DOHH2 (cell line): ENCODE results near the gene BRICD5.

Source experiments
- EZH2phosphoT487 ChIP-seq: fragments of 200-600 bp; sonication (generic); IDR thresholded peaks from 2 replicates; pipeline ENCODE4 v1.6.1; 2017; ENCODE audit warnings: borderline replicate concordance, mild to moderate bottlenecking, antibody characterized with exemption, low read length, moderate library complexity, mixed read lengths
- TF ChIP-seq, protein P1 (sequence below): fragments of 200-600 bp; sonication (generic); IDR thresholded peaks from one replicate; pipeline ENCODE4 v1.5.1; 2014; ENCODE audit warnings: antibody characterized with exemption, mild to moderate bottlenecking, low read depth, low read length; ENCODE audit not compliant: poor library complexity, severe bottlenecking

DNA sequence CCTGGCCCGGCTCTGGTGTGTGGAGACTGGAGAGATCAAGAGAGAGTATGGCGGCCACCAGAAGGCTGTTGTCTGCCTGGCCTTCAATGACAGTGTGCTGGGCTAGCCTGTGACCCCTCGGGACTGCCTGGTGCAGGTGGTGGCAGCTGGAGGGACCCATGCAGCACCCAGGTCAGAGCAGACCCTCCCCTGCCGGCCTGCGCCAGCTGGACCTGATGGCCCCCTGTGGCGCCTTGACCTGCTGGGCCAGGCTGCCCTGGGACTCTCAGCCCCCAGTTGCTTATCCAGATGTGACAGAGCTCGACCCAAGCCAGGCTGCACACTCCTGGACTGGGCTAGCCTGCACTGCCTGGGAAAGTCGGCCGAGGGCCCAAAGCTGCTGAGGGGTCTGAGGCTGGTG, 1.9 kb downstream of the BRICD5 start:
- TF ChIP-seq, protein P1, sequence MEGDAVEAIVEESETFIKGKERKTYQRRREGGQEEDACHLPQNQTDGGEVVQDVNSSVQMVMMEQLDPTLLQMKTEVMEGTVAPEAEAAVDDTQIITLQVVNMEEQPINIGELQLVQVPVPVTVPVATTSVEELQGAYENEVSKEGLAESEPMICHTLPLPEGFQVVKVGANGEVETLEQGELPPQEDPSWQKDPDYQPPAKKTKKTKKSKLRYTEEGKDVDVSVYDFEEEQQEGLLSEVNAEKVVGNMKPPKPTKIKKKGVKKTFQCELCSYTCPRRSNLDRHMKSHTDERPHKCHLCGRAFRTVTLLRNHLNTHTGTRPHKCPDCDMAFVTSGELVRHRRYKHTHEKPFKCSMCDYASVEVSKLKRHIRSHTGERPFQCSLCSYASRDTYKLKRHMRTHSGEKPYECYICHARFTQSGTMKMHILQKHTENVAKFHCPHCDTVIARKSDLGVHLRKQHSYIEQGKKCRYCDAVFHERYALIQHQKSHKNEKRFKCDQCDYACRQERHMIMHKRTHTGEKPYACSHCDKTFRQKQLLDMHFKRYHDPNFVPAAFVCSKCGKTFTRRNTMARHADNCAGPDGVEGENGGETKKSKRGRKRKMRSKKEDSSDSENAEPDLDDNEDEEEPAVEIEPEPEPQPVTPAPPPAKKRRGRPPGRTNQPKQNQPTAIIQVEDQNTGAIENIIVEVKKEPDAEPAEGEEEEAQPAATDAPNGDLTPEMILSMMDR, result no peak
- no peak for TF ChIP-seq EZH2phosphoT487
